Thymus (tissue), 11 donors: ENCODE measurements around the gene DYNLL1. TPM values are rescaled to one million over a fixed set of nuclear protein-coding genes. Genes with fewer than 3 reads are reported as not detected.
"Not testable (repeated sequence)": the region's sequence is repeated elsewhere in the genome, so short reads cannot be mapped to it uniquely, and the experiment has no call there.

Experiments used
- DNase-seq, 9 donors: peaks; one replicate each; pipeline ENCODE4 v3.0.0-alpha.2; 2013; ENCODE audit warnings: low spot score in 9 of 9, low read depth in 6 of 9, missing footprints in 1 of 9
- H3K27ac ChIP-seq, 2 donors: one replicate each; pipeline ENCODE4 v1.5.1; 2013; ENCODE audit warnings: control low read depth in 1 of 2, low read depth in 1 of 2, low read length in 1 of 2, mild to moderate bottlenecking in 1 of 2, moderate library complexity in 1 of 2
- H3K27me3 ChIP-seq, 2 donors: one replicate each; pipeline ENCODE4 v1.5.1; 2013; ENCODE audit warnings: low read length in 1 of 2; ENCODE audit not compliant: control insufficient read depth in 2 of 2, insufficient read depth in 1 of 2
- H3K36me3 ChIP-seq, 2 donors: one replicate each; pipeline ENCODE4 v1.5.1; 2013; ENCODE audit warnings: low read length in 1 of 2, mild to moderate bottlenecking in 1 of 2, moderate library complexity in 1 of 2; ENCODE audit not compliant: control insufficient read depth in 2 of 2, insufficient read depth in 2 of 2
- H3K4me1 ChIP-seq, 2 donors: one replicate each; pipeline ENCODE4 v1.5.1; 2013; ENCODE audit warnings: low read length in 2 of 2; ENCODE audit not compliant: control insufficient read depth in 2 of 2, insufficient read depth in 2 of 2
- H3K4me3 ChIP-seq, 2 donors: one replicate each; pipeline ENCODE4 v1.5.1; 2013; ENCODE audit warnings: low read length in 2 of 2, control low read depth in 1 of 2, mild to moderate bottlenecking in 1 of 2
- H3K9me3 ChIP-seq, 2 donors: one replicate each; pipeline ENCODE4 v1.5.1; 2013; ENCODE audit warnings: low read length in 1 of 2, mild to moderate bottlenecking in 1 of 2; ENCODE audit not compliant: control insufficient read depth in 2 of 2, insufficient read depth in 1 of 2
- WGBS: extraction: QIAGEN DNeasy Blood & Tissue Kit; methylation state at CpG from one replicate; pipeline ENCODE4 v1.1.7; 2013; 5-methylcytosine and 5-hydroxymethylcytosine counted together
- polyA plus RNA-seq: library from polyadenylated mRNA; stranded (reverse); fragments of 200-250 nt; gene quantifications from one replicate; pipeline ENCODE4 v1.2.3, GENCODE V29; 2013
- total RNA-seq: library from RNA; stranded (reverse); fragments of 120-200 nt; gene quantifications from one replicate; pipeline ENCODE4 v1.2.4, GENCODE V29; 2013
- donor health status: healthy.

DYNLL1 gene
- total and polyA plus RNA-seq, 2 donors, result 248 to 410 TPM

- 97% methylated on average over 9 of the region's 9 CpGs for WGBS
- H3K9me3 ChIP-seq, result no peaks in the 10 kb centered on the region
- H3K27ac ChIP-seq, result no peak overlapping the region
- peaks cover 0 to 2% of the 10 kb centered on the region in 2 donors for H3K36me3 ChIP-seq
- no peaks in the 10 kb centered on the region for H3K4me1 ChIP-seq
- no peak overlapping the region for H3K4me3 ChIP-seq
- H3K27me3 ChIP-seq, result no peaks in the 10 kb centered on the region
- no peak for DNase-seq
Measured at GRCh38 chr12:120481022-120481767, 14.7 kb upstream of the DYNLL1 start.

GRCh38 chr12:120483621-120484020 is 12.3 kb upstream of the DYNLL1 start:
- no peaks in the 10 kb centered on the region for H3K4me1 ChIP-seq
- H3K9me3 ChIP-seq, result no peaks in the 10 kb centered on the region
- H3K36me3 ChIP-seq, result peaks cover 0 to 2% of the 10 kb centered on the region in 2 donors
- WGBS, result 98% methylated on average over 1 of the region's 1 CpG
- no peak overlapping the region for H3K4me3 ChIP-seq
- H3K27me3 ChIP-seq, result no peaks in the 10 kb centered on the region
- no peak overlapping the region for H3K27ac ChIP-seq
- no peak for DNase-seq

- Histone ChIP-seq H3K36me3 (peaks cover 0 to 2% of the 10 kb centered on the region in 2 donors), H3K4me3 (no peak overlapping the region), H3K27ac (no peak overlapping the region), H3K9me3 (no peaks in the 10 kb centered on the region), H3K27me3 (no peaks in the 10 kb centered on the region), H3K4me1 (no peaks in the 10 kb centered on the region)
- DNase-seq, result no peak
- WGBS, result 96% methylated on average over 7 of the region's 7 CpGs
Measured at GRCh38 chr12:120485961-120486881, 9.7 kb upstream of the DYNLL1 start.

- H3K27ac ChIP-seq, H3K4me3 ChIP-seq, H3K36me3 ChIP-seq, H3K27me3 ChIP-seq, H3K4me1 ChIP-seq, DNase-seq, H3K9me3 ChIP-seq: not testable (repeated sequence)
- WGBS, result 97% methylated on average over 7 of the region's 7 CpGs
Measured at GRCh38 chr12:120487552-120487951, 8.4 kb upstream of the DYNLL1 start.

- H3K27ac ChIP-seq, result no peak overlapping the region
- DNase-seq, result no peak
- H3K9me3 ChIP-seq, result no peaks in the 10 kb centered on the region
- no peak overlapping the region for H3K4me3 ChIP-seq
- no peaks in the 10 kb centered on the region for H3K27me3 ChIP-seq
- H3K4me1 ChIP-seq, result no peaks in the 10 kb centered on the region
- H3K36me3 ChIP-seq, result no peaks in the 10 kb centered on the region
- 77% methylated on average over 5 of the region's 5 CpGs for WGBS
Measured at GRCh38 chr12:120488057-120488640, 7.8 kb upstream of the DYNLL1 start.

- no peaks in the 10 kb centered on the region for H3K27me3 ChIP-seq
- no peaks in the 10 kb centered on the region for H3K4me1 ChIP-seq
- DNase-seq, result no peak
- H3K36me3 ChIP-seq, result no peaks in the 10 kb centered on the region
- H3K9me3 ChIP-seq, result no peaks in the 10 kb centered on the region
- 98% methylated on average over 4 of the region's 4 CpGs for WGBS
- no peak overlapping the region for H3K27ac ChIP-seq
- H3K4me3 ChIP-seq, result no peak overlapping the region
Measured at GRCh38 chr12:120489018-120489417, 6.9 kb upstream of the DYNLL1 start.

- no peak overlapping the region for H3K4me3 ChIP-seq
- WGBS, result 98% methylated on average over 5 of the region's 5 CpGs
- peaks cover 0 to 5% of the 10 kb centered on the region in 2 donors for H3K4me1 ChIP-seq
- no peak for DNase-seq
- no peaks in the 10 kb centered on the region for H3K9me3 ChIP-seq
- no peaks in the 10 kb centered on the region for H3K36me3 ChIP-seq
- no peak overlapping the region for H3K27ac ChIP-seq
- no peaks in the 10 kb centered on the region for H3K27me3 ChIP-seq
Measured at GRCh38 chr12:120490325-120490724, 5.6 kb upstream of the DYNLL1 start.

- H3K27ac ChIP-seq, result no peak overlapping the region
- 100% methylated on average over 2 of the region's 2 CpGs for WGBS
- no peaks in the 10 kb centered on the region for H3K36me3 ChIP-seq
- H3K9me3 ChIP-seq, result no peaks in the 10 kb centered on the region
- H3K4me3 ChIP-seq, result no peak overlapping the region
- H3K27me3 ChIP-seq, result no peaks in the 10 kb centered on the region
- DNase-seq, result no peak
- peaks cover 0 to 6% of the 10 kb centered on the region in 2 donors for H3K4me1 ChIP-seq
Measured at GRCh38 chr12:120490833-120491512, 4.9 kb upstream of the DYNLL1 start.
